Fibroblast of villous mesenchyme (primary cell): ENCODE data around the gene COPS8. TPM values are rescaled to one million over a fixed set of nuclear protein-coding genes. Genes with fewer than 3 reads are reported as not detected.

Experiments
- DNase-seq: peaks from one replicate; pipeline ENCODE4 v3.0.0-alpha.2; 2010; ENCODE audit warnings: low read depth
- H3K4me3 ChIP-seq: 2 replicates; pipeline ENCODE4 v1.5.1; 2011; ENCODE audit warnings: low read depth, mild to moderate bottlenecking, low read length
- CTCF ChIP-seq: IDR thresholded peaks from 2 replicates; pipeline ENCODE4 v1.5.1; 2012; ENCODE audit warnings: low read depth, mild to moderate bottlenecking, low read length; ENCODE audit not compliant: insufficient read depth
- total RNA-seq: library from RNA; depleted of rRNA; stranded (reverse); fragments of >200 nt; gene quantifications from 2 replicates; pipeline ENCODE4 v1.2.3, GENCODE V29; 2012

The COPS8 gene
- total RNA-seq, 1 donor, result 98.0 TPM

GRCh38 chr2:237097911-237098702 is 12.4 kb downstream of the COPS8 start:
- DNase-seq, result peak; percentile 91
- H3K4me3 ChIP-seq, result no peak overlapping the region
- TF ChIP-seq CTCF, result no peak

GRCh38 chr2:237099804-237100203 is 14.1 kb downstream of the COPS8 start:
- TF ChIP-seq CTCF, result no peak
- DNase-seq, result no peak
- H3K4me3 ChIP-seq, result no peak overlapping the region

GRCh38 chr2:237101118-237101979 is 15.7 kb downstream of the COPS8 start:
- DNase-seq, result no peak

DNA sequence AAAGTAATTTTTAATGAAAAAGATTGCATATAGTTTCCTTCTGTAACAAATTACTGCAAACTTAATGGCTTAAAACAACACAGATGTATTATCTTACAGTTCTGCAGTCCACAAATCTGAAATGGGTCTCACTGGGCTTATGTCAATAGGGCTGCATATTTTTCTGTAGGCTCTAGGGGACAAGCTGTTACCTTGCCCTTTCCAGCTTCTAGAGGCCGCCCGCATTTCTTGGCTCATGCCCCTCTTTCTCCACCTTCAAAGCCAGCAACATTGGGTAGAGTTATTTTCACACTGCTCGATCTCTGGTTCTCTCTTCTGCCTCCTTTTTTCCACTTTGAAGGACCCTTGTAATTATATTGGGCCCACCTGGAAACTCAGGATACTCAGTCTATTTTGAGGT is 16.7 kb downstream of the COPS8 start:
- no peak for DNase-seq
- no peak overlapping the region for H3K4me3 ChIP-seq
- no peak for TF ChIP-seq CTCF

More at GRCh38 chr2:237101118-237101979, 15.7 kb downstream of the COPS8 start:
- TF ChIP-seq CTCF, result no peak
- no peak overlapping the region for H3K4me3 ChIP-seq

- TF ChIP-seq CTCF, result no peak
- no peak for DNase-seq
Observed at GRCh38 chr2:237109421-237109934, 23.8 kb downstream of the COPS8 start.

GRCh38 chr2:237113026-237113795 is 27.5 kb downstream of the COPS8 start:
- no peak for DNase-seq
- no peak overlapping the region for H3K4me3 ChIP-seq
- no peak for TF ChIP-seq CTCF

More at GRCh38 chr2:237109421-237109934, 23.8 kb downstream of the COPS8 start:
- no peak overlapping the region for H3K4me3 ChIP-seq
